ENCODE data around the gene CRTC1.
"Not testable (repeated sequence)": the region's sequence is repeated elsewhere in the genome, so short reads cannot be mapped to it uniquely, and the experiment has no call there.

Gene CRTC1

GRCh38 chr19:18700501-18701249 lies 17.2 kb downstream of the CRTC1 start:
- peak; percentile 91 for DNase-seq (ENCODE audit: low spot score)

GRCh38 chr19:18701250-18701608 lies 17.7 kb downstream of the CRTC1 start:
- DNase-seq (ENCODE audit: low spot score) = no peak

DNA sequence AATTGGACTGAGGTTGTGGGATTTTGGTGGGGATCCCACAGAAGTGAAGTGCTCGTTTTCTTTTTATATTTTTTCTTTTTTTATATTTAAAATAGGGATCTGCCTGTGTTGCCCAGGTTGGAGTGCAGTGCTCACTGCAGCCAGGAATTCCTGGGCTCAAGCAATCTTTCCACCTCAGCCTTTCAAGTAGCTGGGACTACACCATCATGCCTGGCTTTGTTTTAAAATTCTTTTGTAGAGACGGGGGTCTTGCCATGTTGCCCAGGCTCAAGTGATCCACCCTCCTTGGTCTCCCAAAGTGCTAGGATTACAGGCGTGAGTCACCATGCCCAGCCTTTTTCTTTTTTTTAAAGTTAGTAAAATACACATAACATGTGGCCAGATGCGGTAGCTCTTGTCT lies 20.6 kb downstream of the CRTC1 start:
- DNase-seq (ENCODE audit: low spot score) = no peak

DNA sequence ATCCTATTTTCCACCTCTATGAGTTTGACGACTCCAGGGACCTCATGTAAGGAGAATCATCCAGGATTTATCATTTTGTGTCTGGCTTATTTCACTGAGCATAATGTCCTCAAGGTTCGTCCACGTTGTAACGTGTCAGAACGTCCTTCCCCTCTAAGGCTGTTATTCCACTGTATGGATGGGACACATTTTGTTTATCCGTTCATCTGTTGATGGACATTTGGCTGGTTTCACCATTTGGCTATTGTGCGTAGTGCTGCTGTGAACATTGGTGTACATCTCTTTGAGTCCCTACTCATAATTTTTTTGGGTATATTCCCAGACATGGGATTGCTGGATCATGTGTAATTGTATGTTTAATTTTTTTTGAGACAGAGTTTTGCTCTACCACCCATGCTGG lies 21.5 kb downstream of the CRTC1 start:
- no peak for DNase-seq (ENCODE audit: low spot score)

DNA sequence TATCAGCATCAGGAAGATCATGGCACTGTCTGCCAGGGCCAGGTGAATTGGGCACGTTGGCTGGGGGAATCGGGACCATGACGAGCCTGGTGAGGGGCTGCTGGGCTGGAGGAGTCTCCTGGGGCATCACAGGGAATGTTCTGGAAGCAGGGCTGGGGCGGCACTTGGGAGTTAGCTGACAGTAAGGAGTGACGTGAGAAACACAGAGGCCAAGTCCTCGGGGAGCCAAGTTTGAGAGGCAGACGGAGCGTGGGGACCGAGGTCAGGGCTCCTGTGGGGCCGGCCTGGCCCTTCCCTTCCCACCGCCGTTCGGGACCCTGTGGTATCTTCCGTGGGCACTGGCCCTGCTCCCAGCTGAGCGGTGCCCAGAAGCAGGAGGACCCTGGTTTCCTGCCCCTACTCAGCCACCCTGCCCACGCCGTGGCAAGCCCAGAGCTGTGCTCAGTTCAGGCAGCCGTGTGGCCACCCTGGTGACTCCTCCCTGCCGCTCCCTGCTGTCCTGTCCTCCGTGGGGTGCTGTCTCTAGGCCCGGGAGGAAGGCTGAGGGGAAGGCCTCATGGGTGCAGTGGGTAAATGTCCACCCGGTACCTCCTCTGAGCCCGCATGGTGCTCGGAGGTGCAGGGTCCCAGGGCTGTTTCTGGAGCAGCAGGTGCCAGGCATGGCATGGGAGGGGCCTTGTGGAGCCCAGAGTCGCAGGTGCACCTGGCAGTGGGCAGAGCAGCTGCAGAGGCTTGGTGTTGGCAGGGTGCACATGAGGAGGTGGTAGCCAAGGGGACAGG lies 25.2 kb downstream of the CRTC1 start:
- DNase-seq (ENCODE audit: low spot score) = no peak

DNA sequence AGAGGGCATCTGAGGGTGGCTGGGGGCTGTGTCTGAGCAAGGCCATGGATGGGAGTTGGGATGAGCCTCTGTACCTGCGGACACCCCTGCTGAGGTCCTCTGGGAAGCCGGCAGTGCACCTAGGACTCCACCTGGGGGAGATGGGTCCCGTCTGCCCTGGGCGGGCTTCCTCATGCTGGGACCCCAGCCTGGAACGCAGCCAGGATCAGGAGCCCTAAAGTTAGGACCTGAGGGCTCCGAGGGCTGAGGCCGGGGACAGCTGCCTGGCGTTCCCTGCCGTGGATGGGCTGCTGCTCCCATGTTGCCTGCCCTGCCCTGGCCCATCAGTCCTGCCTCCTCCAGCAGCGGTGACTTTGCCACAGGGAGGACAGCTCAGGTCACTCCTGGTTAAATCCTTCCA lies 26.1 kb downstream of the CRTC1 start:
- no peak for DNase-seq (ENCODE audit: low spot score)

DNA sequence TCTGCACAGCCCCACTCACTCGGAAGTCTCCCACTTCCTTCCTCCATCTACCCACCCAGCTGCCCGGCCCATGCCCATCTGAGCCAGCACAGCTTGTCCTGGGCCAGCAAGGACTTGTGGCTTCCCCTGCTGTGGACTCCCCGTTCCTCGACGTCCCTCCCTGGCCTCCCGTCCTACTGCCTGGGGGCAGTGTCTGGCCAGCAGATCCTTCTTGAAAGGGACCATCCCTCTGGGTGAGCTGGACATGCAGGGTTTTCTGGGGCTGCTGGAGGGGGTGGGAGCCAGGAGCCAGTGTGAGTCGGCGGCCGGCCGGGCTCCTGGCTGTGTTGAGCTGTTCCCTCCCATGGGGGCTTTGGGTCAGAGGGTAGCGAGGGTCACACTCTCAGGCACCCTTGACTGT lies 26.7 kb downstream of the CRTC1 start:
- no peak for DNase-seq (ENCODE audit: low spot score)

DNA sequence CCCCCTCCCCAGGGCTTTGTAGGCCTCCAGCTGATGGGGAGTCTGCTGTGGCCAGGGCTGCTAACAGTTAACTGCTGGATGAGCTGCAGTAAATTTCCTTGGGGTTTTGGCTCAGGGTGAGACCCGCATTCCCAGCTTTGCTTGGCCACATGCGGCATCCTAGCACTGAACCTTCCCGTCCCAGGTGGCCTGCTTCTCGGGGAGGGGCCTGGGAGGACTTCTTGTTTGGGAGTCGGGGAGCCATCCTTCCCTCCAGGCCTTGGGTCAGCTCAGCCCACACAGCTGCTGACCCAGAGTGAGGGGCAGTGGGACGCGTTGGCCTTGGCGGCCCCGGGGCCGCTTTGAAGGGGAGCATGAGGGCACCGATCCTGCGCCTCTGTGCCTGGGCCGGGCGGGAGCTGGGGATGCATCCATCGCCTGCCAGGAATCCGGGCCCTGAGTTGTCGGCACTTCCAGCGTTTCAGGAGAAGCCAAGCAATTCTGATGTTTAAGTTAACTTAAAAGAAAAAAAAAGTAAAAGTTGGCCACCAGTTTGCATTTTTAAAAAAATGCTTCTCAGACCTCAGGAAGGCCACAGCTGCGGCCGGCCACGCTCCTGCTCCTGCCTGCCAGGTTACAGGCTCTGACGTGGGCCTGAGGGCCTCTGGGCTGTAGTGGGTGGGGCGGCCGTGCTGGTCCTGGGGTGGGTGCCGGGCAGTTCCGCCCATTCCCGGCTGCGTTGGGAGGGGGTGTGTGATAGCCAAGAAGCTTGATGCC lies 27.7 kb downstream of the CRTC1 start:
- no peak for DNase-seq (ENCODE audit: low spot score)

- no peak for DNase-seq (ENCODE audit: low spot score)
These were observed 28.4 kb downstream of the CRTC1 start for GRCh38 chr19:18711893-18712292.

DNA sequence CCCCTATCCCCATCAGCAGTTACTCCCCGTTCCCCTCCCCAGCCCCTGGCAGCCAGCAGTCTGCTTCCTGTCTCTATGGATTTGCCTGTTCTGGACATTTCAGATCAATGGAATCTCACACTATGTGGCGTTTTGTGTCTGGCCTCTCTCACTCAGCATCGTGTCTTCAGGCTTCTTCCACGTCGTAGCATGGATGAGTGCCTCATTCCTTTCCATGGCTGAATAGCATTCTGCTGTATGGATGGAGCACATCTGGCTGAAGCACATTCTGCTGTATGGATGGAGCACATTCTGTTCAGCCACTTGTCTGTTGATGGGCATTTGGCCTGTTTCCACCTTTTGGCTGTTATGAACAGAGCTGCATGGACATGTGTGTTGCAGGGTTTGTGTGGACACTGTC lies 29.5 kb downstream of the CRTC1 start:
- DNase-seq (ENCODE audit: low spot score) = no peak

DNA sequence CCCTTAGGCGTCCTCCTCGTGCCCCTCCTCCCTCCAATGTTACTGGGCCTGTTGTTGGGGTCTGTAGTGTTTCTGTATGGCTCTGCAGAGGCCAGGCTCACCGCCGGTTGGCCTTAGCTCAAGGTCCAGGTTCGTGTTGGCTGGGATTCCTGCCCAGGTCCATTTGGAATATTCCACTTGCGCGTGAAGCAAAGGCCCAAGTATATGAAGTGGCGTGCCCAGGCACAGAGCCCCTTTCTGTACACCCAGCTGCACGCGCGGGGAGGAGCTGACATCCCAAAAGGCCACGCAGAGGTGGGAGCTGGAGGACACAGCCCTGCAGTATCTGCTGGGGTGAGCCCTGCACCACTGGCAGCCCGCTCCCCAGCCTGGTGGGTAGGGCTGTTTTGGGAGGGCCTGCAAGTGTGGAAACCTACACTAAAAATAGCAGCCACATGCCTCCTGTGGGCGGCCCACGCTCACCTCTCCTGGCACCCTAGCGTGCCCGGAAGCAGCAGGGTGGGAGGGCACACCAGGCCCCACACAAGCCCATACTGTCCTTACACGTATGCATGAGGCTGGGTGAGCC lies 30.2 kb downstream of the CRTC1 start:
- no peak for DNase-seq (ENCODE audit: low spot score)

DNA sequence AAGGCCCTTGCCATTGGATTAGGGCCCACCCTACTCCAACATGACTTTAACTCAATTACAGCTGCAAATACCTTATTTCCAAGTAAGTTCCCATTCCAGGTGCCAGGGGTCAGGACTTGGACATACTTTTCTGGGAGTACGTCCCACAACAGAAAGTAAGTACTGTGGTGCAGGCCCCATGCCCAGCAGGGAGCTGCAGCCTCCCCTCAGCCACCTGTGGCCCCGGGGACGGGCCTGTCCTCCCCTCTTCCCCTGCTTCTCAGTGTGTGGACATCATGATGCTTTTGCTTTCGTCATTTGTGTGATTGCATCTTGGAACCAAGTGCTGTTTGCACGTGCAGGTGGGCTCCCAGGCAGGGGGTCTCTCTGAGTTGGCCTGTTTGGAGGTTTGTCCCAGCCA lies 31.9 kb downstream of the CRTC1 start:
- DNase-seq (ENCODE audit: low spot score) = no peak

DNA sequence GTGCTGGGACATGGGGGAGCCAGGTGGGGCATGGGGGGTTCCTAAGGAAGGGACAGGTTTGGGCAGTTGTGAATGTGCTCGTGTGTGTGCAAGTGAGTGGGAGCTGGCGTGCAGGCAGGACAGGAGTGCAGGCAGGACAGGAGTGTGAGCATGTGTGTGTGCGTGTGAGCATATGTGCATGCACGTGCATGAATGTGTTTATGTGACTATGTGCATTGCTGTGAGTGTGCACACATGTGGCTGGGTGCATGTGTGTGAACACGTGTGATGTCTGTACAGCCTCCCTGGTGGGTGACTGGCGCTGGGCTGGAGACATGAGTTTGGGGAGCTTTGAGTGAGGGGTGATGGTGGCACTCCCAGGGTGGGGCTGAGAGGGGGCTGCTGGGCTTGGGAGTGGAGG lies 33.4 kb downstream of the CRTC1 start:
- no peak for DNase-seq (ENCODE audit: low spot score)

DNA sequence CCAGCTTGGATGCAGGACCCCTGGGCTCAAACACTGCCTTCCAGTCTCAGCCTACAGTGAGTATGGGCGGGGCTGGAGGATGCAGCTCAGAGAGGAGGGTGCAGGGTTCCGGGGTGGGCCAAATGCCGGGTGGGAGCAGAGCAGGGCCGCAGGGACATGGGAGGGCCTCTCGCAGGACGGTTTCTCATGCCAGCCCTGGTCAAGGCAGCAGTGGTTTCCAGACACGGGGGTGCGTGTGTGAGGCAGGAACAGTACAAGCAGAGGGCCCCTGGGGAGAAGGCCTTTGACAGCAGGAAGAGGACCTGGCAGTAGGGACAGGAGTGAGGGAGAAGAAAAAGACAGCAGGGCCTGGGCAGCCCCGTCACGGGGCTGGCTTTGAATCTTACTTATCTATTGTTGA lies 34.1 kb downstream of the CRTC1 start:
- DNase-seq (ENCODE audit: low spot score) = no peak

- DNase-seq (ENCODE audit: low spot score) = no peak
These were observed 34.6 kb downstream of the CRTC1 start for GRCh38 chr19:18718015-18718526.

- DNase-seq (ENCODE audit: low spot score) = no peak
These were observed 35.5 kb downstream of the CRTC1 start for GRCh38 chr19:18718846-18719458.

- DNase-seq (ENCODE audit: low spot score) = no peak
These were observed 36.1 kb downstream of the CRTC1 start for GRCh38 chr19:18719541-18719940.

DNA sequence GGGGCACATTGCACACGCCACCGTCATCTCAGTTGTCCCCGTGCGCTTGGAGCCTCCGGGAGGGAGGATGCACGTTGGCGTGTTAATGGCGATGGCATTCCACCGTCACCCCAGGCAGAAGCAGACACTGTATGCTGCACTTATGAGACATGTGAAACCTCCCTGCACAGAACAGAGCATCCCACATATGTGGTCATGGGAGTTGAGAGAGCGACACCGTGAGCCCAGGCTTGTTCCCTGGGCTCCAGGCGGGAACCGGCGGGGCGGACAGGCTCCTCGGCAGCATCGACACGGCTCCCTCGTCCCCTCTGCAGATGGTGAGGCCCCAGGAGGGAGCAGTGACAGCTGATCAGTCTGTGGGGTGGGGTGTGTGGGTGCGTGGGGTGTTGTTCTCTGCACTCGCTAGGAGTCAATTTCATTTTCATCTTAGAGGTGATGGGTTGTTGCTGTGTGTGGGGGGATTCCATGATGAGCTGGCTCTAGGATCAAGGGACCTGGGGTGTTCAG lies 40.4 kb downstream of the CRTC1 start:
- no peak for DNase-seq (ENCODE audit: low spot score)

- no peak for DNase-seq (ENCODE audit: low spot score)
These were observed 42.6 kb downstream of the CRTC1 start for GRCh38 chr19:18725841-18726770.

- DNase-seq (ENCODE audit: low spot score) = no peak
These were observed 43.4 kb downstream of the CRTC1 start for GRCh38 chr19:18726846-18727245.

DNA sequence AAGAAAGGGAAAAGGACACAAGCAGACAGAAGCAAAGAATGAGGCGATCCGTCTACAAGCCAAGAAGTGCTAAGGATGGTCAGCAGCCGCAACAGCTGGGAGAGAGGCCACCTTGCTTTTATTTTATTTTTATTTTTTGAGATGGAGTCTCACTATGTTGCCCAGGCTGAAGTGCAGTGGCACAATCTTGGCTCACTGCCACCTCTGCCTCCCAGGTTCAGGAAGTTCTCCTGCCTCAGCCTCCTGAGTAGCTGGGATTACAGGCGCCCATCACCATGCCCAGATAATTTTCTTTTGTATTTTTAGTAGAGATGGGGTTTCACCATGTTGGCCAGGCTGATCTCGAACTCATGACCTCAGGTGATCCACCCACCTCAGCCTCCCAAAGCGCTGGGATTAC lies 44.1 kb downstream of the CRTC1 start:
- not testable (repeated sequence) for DNase-seq (ENCODE audit: low spot score)
